Sciatic nerve (tissue), 2 donors: Measurements from ENCODE around the gene CCL18. TPM values are rescaled to one million over a fixed set of nuclear protein-coding genes. Genes with fewer than 3 reads are reported as not detected.
"Not testable (repeated sequence)": the region's sequence is repeated elsewhere in the genome, so short reads cannot be mapped to it uniquely, and the experiment has no call there.

Experiments used
- ATAC-seq: fragments of 200-7000 bp; cut with Tn5 transposase; one replicate; pipeline ENCODE4 v1.9.1; 2020; ENCODE audit warnings: mild to moderate bottlenecking, moderate library complexity
- DNase-seq: peaks from one replicate; pipeline ENCODE4 v3.0.0-alpha.2; 2020; ENCODE audit warnings: low spot score
- intact Hi-C: fragments of 100-400 bp; cut with DNase I; formaldehyde crosslinking; loops from one replicate; pipeline ENCODE4 v1.14.2; 2022
- total RNA-seq: library from RNA; stranded (reverse); fragmentation: NEBNext Ultra II Directional; extraction: Animal tissue kit (Norgen Biotek cat#: 25700); gene quantifications from one replicate; pipeline ENCODE4 v1.2.1, GENCODE V29; 2021
- donor health status: DM: no; HTN: no; CAD: no.
- donor health status: DM: no; HTN: no; CAD: no.

Gene CCL18
- total RNA-seq, 1 donor from 2014 or later = 58.8 TPM

DNA sequence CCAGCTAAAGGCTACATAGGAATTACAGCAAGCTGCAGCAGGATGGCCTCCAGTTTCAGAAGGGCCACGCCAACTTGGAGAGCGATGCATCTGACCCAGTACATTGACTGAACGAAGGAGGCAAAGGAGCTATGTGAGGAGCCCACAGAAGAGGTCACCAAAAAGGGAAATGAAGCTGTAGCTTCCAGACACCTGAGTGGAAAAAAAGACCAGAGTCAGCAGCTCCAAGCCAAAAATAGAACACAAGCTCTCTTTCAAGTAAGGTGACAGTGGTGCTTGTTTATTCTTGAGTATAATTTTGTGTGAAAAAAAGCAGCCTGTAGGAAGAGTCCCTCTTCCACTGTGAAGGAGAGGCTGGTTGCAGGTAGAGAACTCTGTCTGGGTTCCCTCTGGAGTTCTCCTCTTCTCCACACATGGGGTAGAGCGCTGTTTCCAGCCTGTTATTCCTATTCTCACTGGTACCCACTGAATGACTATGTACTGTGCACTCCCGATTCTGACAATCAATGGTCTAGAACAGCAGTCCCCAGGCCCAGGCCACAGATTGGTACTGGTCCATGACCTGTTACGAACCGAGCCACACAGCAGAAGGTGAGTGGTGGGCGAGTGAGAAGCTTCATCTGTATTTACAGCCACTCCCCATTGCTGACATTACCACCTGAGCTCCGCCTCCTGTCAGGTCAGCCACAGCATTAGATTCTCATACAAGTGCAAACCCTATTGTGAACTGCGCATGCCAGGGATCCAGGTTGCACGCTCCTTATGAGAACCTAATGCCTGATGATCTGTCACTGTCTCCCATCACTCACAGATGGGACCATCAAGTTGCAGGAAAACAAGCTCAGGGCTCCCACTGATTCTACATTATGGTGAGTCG lies 54.6 kb downstream of the CCL18 start:
- DNase-seq = no peak
- ATAC-seq = no peak
- intact Hi-C loops = loop anchor here (5.0 kb wide), 1 partner anchor 51 kb away; no protein-coding TSS in a partner anchor

DNA sequence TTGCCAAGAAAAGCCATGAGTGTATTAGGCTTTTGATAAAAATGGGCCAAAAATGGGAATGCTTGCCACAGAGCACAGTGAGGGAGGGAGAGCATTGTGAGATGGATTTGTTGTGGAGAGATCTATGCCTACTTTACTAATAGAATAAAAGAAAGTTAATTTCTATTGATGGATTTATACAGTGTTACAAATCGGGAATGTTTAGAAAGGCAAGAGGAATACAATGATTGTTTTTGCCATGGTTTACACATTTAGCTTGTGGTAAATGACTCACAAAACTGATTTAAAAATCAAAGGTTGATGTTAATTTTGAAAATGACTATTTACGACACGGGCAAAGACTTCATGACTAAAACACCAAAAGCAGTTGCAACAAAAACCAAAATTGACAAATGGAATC lies 56.1 kb downstream of the CCL18 start:
- ATAC-seq (no peak), DNase-seq (no peak)
- intact Hi-C loops = no loop called here

DNA sequence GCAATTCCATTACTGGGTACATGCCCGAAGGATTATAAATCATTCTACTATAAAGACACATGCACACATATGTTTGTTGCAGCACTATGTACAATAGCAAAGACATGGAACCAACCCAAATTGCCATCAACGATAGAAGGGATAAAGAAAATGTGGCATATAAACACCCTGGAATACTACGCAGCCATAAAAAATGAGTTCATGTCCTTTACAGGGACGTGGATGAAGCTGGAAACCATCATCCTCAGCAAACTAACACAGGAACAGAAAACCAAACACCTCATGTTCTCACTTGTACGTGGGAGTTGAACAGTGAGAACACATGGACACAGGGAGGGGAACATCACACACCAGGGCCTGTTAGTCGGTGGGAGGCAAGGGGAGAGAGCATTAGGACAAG lies 57.0 kb downstream of the CCL18 start:
- DNase-seq, ATAC-seq, intact Hi-C loops: not testable (repeated sequence)

Other genes starting within 250 kb of the CCL18 start
- 0.27 TPM for gene HEATR9, start 195.4 kb upstream of the CCL18 start, total RNA-seq
- gene CCL5, start 183.9 kb upstream of the CCL18 start, total RNA-seq = 5.3 TPM
- gene RDM1, start 133.5 kb upstream of the CCL18 start, total RNA-seq = not detected
- not detected for gene LYZL6, start 120.6 kb upstream of the CCL18 start, total RNA-seq
- 1.1 TPM for gene CCL16, start 82.8 kb upstream of the CCL18 start, total RNA-seq
- gene CCL14, start 77.5 kb upstream of the CCL18 start, total RNA-seq = 96.8 TPM
- gene CCL15, start 62.7 kb upstream of the CCL18 start, total RNA-seq = not detected
- 1.0 TPM for gene CCL23, start 46.3 kb upstream of the CCL18 start, total RNA-seq
- 39.9 TPM for gene CCL3, start 25.9 kb downstream of the CCL18 start, total RNA-seq
- 39.5 TPM for gene CCL4, start 39.6 kb downstream of the CCL18 start, total RNA-seq
- gene TBC1D3B, start 112.4 kb downstream of the CCL18 start, total RNA-seq = 8.9 TPM
- gene CCL3L1, start 132.5 kb downstream of the CCL18 start, total RNA-seq = 12.4 TPM
- 22.1 TPM for gene CCL4L2, start 146.8 kb downstream of the CCL18 start, total RNA-seq
- 0.36 TPM for gene TBC1D3I, start 200.3 kb downstream of the CCL18 start, total RNA-seq